ENCODE results near the gene CTNNBL1. TPM values are rescaled to one million over a fixed set of nuclear protein-coding genes. Genes with fewer than 3 reads are reported as not detected.

CTNNBL1 gene
- total and polyA plus RNA-seq, 2 of the 4 experiments (the other 2 are of a cell fraction) = 29.9 to 34.1 TPM

DNA sequence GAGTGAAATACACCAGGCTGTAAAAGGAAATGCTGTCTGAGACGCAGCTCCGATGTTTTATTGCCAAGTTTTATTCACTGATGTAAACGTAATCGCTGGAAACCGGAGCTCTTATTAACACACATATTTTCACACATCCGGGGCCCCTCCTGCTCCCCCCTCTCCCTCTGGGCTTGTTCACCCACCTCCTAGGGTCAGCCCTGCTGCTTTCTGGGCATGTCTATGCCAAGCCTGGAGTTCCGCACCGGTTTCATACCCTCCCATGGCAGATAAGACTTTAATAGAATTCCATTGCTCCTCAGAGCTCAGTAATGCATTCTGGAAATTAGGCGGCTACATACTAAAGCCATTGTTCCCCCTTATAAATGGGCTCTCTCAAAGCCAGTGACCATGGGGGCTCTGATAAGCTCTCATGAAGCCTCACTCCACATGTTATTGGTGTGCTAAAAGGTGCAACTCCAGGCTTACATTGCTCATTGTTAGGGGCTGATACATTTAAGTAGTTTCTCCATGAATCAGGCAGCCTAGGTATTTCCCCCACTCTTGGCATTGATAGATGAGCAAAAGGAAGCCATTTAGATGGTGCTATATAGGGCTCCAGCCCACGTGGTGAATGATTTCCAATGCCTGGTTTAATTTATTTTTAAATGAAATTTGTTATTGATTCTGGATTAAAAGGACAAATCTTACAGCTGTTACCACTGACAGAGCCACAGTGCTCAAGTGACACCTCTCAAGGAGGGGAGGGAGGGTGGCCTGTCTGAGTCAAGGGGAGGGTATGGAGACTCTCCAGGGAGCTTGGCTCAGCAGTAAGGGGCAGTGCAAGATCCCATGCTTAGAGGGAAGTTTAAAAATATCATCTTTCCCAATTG lies 204.6 kb downstream of the CTNNBL1 start (continued):
- TF ChIP-seq FOS (IDR thresholded peaks at IDR 0.05; ENCODE audit: low read depth, low read length) = no peak

DNA sequence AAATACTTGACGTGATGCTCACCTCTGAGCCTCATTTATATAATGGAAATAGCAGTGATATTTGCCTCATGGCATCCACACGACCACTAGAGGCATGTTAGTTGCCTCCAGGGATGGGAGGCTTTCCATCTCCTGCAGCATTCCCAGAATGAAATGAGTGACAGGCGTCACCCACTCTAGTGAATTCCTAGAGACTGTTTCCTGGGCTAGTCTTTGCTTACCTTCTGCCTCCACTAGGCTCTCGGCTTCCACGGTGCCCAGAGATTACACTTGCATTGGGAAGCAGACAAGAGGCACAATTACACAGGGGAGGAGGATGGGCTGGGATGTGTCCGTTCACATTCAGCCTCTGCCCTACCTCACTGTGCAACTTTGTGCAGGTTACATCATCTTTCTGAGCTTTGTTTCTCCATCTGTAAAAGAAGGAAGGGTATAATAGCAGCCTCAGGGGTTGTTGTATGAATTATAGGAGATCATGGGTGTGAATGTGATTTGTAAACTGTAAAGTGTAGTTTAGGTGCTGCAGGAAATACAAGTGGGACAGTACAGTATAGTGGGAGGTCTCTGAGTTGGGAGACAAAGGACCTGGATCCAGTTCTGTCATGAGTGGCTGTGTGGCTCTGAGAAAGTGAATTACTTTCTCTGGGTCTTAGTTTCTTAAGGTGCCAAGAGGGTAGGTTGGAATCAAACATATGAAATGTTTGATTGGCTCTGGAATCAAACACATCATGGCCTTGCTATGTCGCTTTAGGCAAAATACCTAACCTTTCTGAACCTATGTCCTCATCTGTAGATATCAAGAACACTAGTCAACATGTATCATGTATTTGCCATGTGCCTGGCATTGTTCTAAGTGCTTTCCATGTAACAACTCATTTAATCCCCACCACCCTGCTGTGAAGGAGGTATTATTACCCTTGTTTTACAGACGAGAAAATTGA lies 205.5 kb downstream of the CTNNBL1 start:
- H2BK15ac ChIP-seq (ENCODE audit: low read depth, low read length) = no peak overlapping the region
- 0 out of 2 replicates have a peak, but pooled peaks cover 2% of the 10 kb centered on the region for H3K9me1 ChIP-seq (ENCODE audit: insufficient read depth, low read length)
- DNase-seq = no peak
- H3K36me3 ChIP-seq (ENCODE audit: control insufficient read depth, insufficient read depth, low read length) = no peaks in the 10 kb centered on the region
- no peak overlapping the region for H3K9ac ChIP-seq (ENCODE audit: low read depth, low read length)
- H3K79me1 ChIP-seq (ENCODE audit: low read depth in 1 of 2, low read length in 2 of 2) = no peaks in the 10 kb centered on the region
- H4K91ac ChIP-seq (ENCODE audit: insufficient read depth, low read depth, low read length) = no peak overlapping the region
- no peaks in the 10 kb centered on the region; the same call in 1 of the 2 replicates for H3K4me1 ChIP-seq (ENCODE audit: control insufficient read depth, insufficient read depth, low read length)
- H2AK5ac ChIP-seq (ENCODE audit: low read depth, low read length) = no peak overlapping the region
- no peak overlapping the region for H3K23ac ChIP-seq (ENCODE audit: low read depth, low read length)
- peaks cover 62% of the 10 kb centered on the region for H3K27me3 ChIP-seq (ENCODE audit: control insufficient read depth, insufficient read depth, low read length)
- BruUV-seq (replicated peaks) = no TSS peak
- CTCF ChIA-PET = no interaction called here
- no peak overlapping the region for H2BK120ac ChIP-seq (ENCODE audit: low read depth, low read length)
- ATAC-seq (ENCODE audit: low read depth) = no peak
- H2AFZ ChIP-seq (replicated peaks; ENCODE audit: low read length, poor library complexity) = no peak overlapping the region
- H3K14ac ChIP-seq (replicated peaks; ENCODE audit: low read depth, low read length) = no peak overlapping the region
- peaks cover 14% of the 10 kb centered on the region for H4K20me1 ChIP-seq (ENCODE audit: insufficient read depth, low read length)
- no peak overlapping the region for H3K4me3 ChIP-seq (ENCODE audit: insufficient read depth, low read depth, low read length)
- H2BK20ac ChIP-seq (ENCODE audit: low read depth, low read length) = no peak overlapping the region
- POLR2A ChIA-PET (ENCODE audit: unreplicated experiment) = no interaction called here
- no peak overlapping the region for H3K4ac ChIP-seq (ENCODE audit: low read depth, low read length)
- no peak overlapping the region for H2BK5ac ChIP-seq (ENCODE audit: low read depth, low read length, poor library complexity, severe bottlenecking)
- no peak overlapping the region for H3K56ac ChIP-seq (ENCODE audit: extremely low read depth, insufficient read depth, low read length)
- dilution Hi-C loops (cut with HindIII; ENCODE audit: low sequenced_read_pairs, unreplicated experiment) = no loop called here
- H4K8ac ChIP-seq (ENCODE audit: low read depth in 2 of 2, low read length in 2 of 2) = no peak overlapping the region
- no peak overlapping the region for H3K4me2 ChIP-seq (ENCODE audit: low read depth, low read length)
- no peak for TF ChIP-seq CEBPB (IDR thresholded peaks at IDR 0.05; ENCODE audit: low read depth, low read length)
- no peak for TF ChIP-seq RCOR1 (IDR thresholded peaks at IDR 0.05; ENCODE audit: insufficient replicate concordance, low read length)
- no peak for TF ChIP-seq RAD21 (IDR thresholded peaks at IDR 0.05; ENCODE audit: low read length)
- TF ChIP-seq RFX5 (IDR thresholded peaks at IDR 0.05; ENCODE audit: low read depth, low read length) = no peak
- TF ChIP-seq FOS (IDR thresholded peaks at IDR 0.05; ENCODE audit: low read depth, low read length) = no peak
- H4K5ac ChIP-seq (ENCODE audit: low read depth, low read length) = no peak overlapping the region
- no peaks in the 10 kb centered on the region for H3K9me3 ChIP-seq (ENCODE audit: control insufficient read depth, insufficient read depth, low read length)
- in situ Hi-C loops (cut with MboI; ENCODE audit: low sequenced_read_pairs) = no loop called here
- intact Hi-C loops (cut with micrococcal nuclease) = loop anchor here (5.0 to 10.0 kb wide), 2 partner anchors 148 to 425 kb away; no protein-coding TSS in a partner anchor
- H3K18ac ChIP-seq (ENCODE audit: low read depth, low read length) = no peak overlapping the region
- WGBS, 2 experiments (ENCODE audit: extremely low coverage in 2 of 2, insufficient read length in 1 of 2) = no CpG with 5 or more reads among the region's 8 CpGs
- H3K27ac ChIP-seq (ENCODE audit: insufficient read depth, low read length) = no peak overlapping the region
- no peak overlapping the region for H2AK9ac ChIP-seq (replicated peaks; ENCODE audit: low read depth, low read length, poor library complexity)
